ENCODE data around the gene PRRT1B.

PRRT1B gene

GRCh38 chr9:131516100-131516499 lies 29.2 kb upstream of the PRRT1B start:
- H3K4me3 ChIP-seq (IDR thresholded peaks at IDR 0.05; ENCODE audit: insufficient read depth, low read depth, low read length), result no peak overlapping the region
- no peak overlapping the region for H2AFZ ChIP-seq (ENCODE audit: low read depth)
- no peak overlapping the region for H3K27ac ChIP-seq
- no peak overlapping the region for H3K4me2 ChIP-seq
- H3K27me3 ChIP-seq (ENCODE audit: insufficient read depth, low read depth), result no peaks in the 10 kb centered on the region
- H3K36me3 ChIP-seq (ENCODE audit: insufficient read depth), result peaks cover 13% of the 10 kb centered on the region; the same call in 1 of the 2 replicates
- TF ChIP-seq CTCF (conservative IDR thresholded peaks at IDR 0.05; ENCODE audit: low read depth, low read length), result no peak
- no peak overlapping the region for H3K9ac ChIP-seq
- no peaks in the 10 kb centered on the region for H4K20me1 ChIP-seq (ENCODE audit: insufficient read depth)
- H3K4me1 ChIP-seq (ENCODE audit: low read depth, poor library complexity, severe bottlenecking), result no peaks in the 10 kb centered on the region
- H3K79me2 ChIP-seq (ENCODE audit: insufficient read depth, low read depth), result no peaks in the 10 kb centered on the region

- Histone ChIP-seq H4K20me1 (ENCODE audit: insufficient read depth) (no peaks in the 10 kb centered on the region), H3K27me3 (ENCODE audit: insufficient read depth, low read depth) (no peaks in the 10 kb centered on the region), H3K79me2 (ENCODE audit: insufficient read depth, low read depth) (no peaks in the 10 kb centered on the region), H3K36me3 (ENCODE audit: insufficient read depth) (peaks cover 13% of the 10 kb centered on the region; the same call in 1 of the 2 replicates), H3K4me3 (IDR thresholded peaks at IDR 0.05; ENCODE audit: insufficient read depth, low read depth, low read length) (no peak overlapping the region), H3K4me2 (no peak overlapping the region), H3K27ac (no peak overlapping the region), H2AFZ (ENCODE audit: low read depth) (no peak overlapping the region), H3K9ac (no peak overlapping the region), H3K4me1 (ENCODE audit: low read depth, poor library complexity, severe bottlenecking) (no peaks in the 10 kb centered on the region)
- no peak for TF ChIP-seq CTCF (conservative IDR thresholded peaks at IDR 0.05; ENCODE audit: low read depth, low read length)
These were observed 28.4 kb upstream of the PRRT1B start for GRCh38 chr9:131516930-131517329.

GRCh38 chr9:131517761-131518190 lies 27.5 kb upstream of the PRRT1B start:
- Histone ChIP-seq H3K27me3 (ENCODE audit: insufficient read depth, low read depth) (no peaks in the 10 kb centered on the region), H2AFZ (ENCODE audit: low read depth) (no peak overlapping the region), H4K20me1 (ENCODE audit: insufficient read depth) (no peaks in the 10 kb centered on the region), H3K4me2 (no peak overlapping the region), H3K79me2 (ENCODE audit: insufficient read depth, low read depth) (no peaks in the 10 kb centered on the region), H3K4me1 (ENCODE audit: low read depth, poor library complexity, severe bottlenecking) (no peaks in the 10 kb centered on the region), H3K36me3 (ENCODE audit: insufficient read depth) (peaks cover 12% of the 10 kb centered on the region; the same call in 1 of the 2 replicates), H3K9ac (no peak overlapping the region), H3K27ac (no peak overlapping the region), H3K4me3 (IDR thresholded peaks at IDR 0.05; ENCODE audit: insufficient read depth, low read depth, low read length) (no peak overlapping the region)
- no peak for TF ChIP-seq CTCF (conservative IDR thresholded peaks at IDR 0.05; ENCODE audit: low read depth, low read length)

- H3K4me3 ChIP-seq (IDR thresholded peaks at IDR 0.05; ENCODE audit: insufficient read depth, low read depth, low read length), result no peak overlapping the region
- H3K27ac ChIP-seq, result no peak overlapping the region
- H3K27me3 ChIP-seq (ENCODE audit: insufficient read depth, low read depth), result no peaks in the 10 kb centered on the region
- no peak overlapping the region for H2AFZ ChIP-seq (ENCODE audit: low read depth)
- no peak overlapping the region for H3K9ac ChIP-seq
- TF ChIP-seq CTCF (conservative IDR thresholded peaks at IDR 0.05; ENCODE audit: low read depth, low read length), result no peak
- no peak overlapping the region for H3K4me2 ChIP-seq
- no peaks in the 10 kb centered on the region for H3K79me2 ChIP-seq (ENCODE audit: insufficient read depth, low read depth)
- H3K4me1 ChIP-seq (ENCODE audit: low read depth, poor library complexity, severe bottlenecking), result no peaks in the 10 kb centered on the region
- peaks cover 8% of the 10 kb centered on the region; the same call in 1 of the 2 replicates for H3K36me3 ChIP-seq (ENCODE audit: insufficient read depth)
- no peaks in the 10 kb centered on the region for H4K20me1 ChIP-seq (ENCODE audit: insufficient read depth)
These were observed 26.8 kb upstream of the PRRT1B start for GRCh38 chr9:131518553-131518952.

Data from KMS-11 (cell line).